ENCODE data around the gene LOXHD1.

LOXHD1 gene

DNA sequence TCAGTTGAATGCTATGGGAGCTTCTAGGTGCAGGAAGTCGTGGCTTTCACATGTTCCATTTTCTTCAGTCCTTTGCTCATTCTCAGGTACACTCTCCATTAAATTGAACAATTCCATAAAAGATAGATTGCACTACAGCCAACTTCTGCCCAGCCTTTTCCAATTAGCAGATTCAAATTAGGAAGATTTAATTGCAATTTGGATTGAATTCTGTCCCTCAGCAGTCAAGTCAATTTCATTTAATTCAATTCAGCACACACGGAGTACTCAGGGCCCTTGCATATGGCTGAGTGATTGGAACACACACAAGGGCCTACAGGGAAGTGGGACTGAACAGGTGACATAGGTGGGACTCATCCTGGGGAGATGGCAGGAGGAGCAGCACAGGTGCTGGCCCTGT lies 220.4 kb downstream of the LOXHD1 start:
- no peak for DNase-seq

DNA sequence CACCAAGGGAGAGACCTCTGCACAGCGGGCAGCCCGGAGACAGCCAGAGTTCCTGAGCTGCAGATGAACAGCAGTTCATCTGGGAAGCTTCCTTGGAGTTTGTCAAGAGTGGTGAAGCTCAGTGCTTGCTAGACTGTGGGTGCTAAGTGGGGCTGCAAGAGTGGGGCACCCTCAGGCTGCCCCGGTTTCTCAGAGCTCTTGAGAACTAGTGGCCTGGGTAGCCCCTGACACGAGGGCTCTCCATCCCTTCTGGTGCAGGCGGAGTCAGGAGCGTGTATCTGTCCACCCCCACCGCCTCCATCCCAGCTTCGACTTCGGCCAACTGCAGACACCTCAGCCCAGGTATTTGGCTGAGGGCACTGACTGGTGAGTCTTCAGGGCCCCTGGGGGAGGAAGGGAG lies 222.0 kb downstream of the LOXHD1 start:
- no peak for DNase-seq

DNA sequence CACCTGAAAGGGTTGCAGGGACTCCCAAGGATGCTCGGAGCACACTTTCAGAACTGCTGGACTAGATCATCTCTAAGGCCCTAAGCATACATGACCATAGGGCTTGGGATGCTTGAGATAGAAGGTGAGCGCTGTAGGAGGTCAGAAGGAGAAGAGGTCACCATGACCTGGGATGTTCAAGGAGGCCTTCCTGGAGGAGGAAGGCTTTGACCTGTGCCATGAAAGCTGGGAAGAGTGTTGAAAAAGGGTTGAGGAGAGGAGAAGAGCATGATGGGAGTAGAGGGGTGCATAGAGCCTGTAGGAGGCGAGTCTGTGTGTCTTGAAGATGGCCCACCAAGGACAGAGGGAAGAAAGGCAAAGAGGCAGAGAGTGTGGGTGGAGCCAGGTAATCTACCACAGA lies 222.4 kb downstream of the LOXHD1 start:
- no peak for DNase-seq

GRCh38 chr18:46433121-46433826 lies 223.7 kb downstream of the LOXHD1 start:
- no peak for DNase-seq

- no peak for DNase-seq
Observed at GRCh38 chr18:46431522-46432171, 225.4 kb downstream of the LOXHD1 start.

DNA sequence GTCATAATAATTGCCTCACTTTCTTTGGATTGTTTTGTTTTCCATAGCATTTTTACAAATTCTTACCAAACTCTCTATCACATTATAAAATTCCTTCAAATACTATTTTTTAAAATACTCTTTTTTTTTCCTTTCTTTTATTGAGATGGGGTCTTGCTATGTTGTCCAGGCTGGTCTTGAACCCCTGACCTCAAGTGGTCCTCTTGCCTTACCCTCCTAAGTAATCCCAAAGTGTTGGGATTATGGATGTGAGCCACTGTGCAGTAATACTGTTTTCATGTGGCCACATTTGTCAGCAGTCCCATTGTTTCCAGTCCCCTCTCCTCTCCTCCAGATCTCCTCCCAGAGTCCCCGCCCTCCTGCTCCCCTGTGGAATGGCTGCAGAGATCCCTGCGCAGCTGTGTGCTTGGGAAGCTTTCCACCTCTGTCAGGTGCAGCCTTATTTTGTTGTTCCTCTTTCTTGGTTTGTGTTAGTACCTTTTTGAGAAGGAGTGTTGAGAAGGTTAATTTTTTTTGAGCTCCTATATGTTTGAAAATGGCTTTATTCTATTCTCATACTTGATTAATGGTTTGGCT lies 227.3 kb downstream of the LOXHD1 start:
- no peak for DNase-seq

- DNase-seq, result no peak
Observed at GRCh38 chr18:46429130-46429529, 227.9 kb downstream of the LOXHD1 start.

- no peak for DNase-seq
Observed at GRCh38 chr18:46428368-46428767, 228.7 kb downstream of the LOXHD1 start.

GRCh38 chr18:46427216-46427995 lies 229.6 kb downstream of the LOXHD1 start:
- no peak for DNase-seq

Measured in CD4-positive, alpha-beta T cell treated with Interleukin-4 for 4 hours (primary cell).